Fibroblast of villous mesenchyme (primary cell): ENCODE data around the gene TPPP. TPM values are rescaled to one million over a fixed set of nuclear protein-coding genes. Genes with fewer than 3 reads are reported as not detected.

ENCODE experiments used
- DNase-seq: peaks from one replicate; pipeline ENCODE4 v3.0.0-alpha.2; 2010; ENCODE audit warnings: low read depth
- H3K4me3 ChIP-seq: 2 replicates; pipeline ENCODE4 v1.5.1; 2011; ENCODE audit warnings: low read depth, mild to moderate bottlenecking, low read length
- CTCF ChIP-seq: IDR thresholded peaks from 2 replicates; pipeline ENCODE4 v1.5.1; 2012; ENCODE audit warnings: low read depth, mild to moderate bottlenecking, low read length; ENCODE audit not compliant: insufficient read depth
- total RNA-seq: library from RNA; depleted of rRNA; stranded (reverse); fragments of >200 nt; gene quantifications from 2 replicates; pipeline ENCODE4 v1.2.3, GENCODE V29; 2012

TPPP gene
- total RNA-seq, 1 donor: under 0.01 TPM

- no peak overlapping the region for H3K4me3 ChIP-seq
- no peak for TF ChIP-seq CTCF
- DNase-seq: no peak
These were observed 41.1 kb downstream of the TPPP start for GRCh38 chr5:652023-652515.

- no peak for TF ChIP-seq CTCF
- no peak overlapping the region for H3K4me3 ChIP-seq
- DNase-seq: no peak
These were observed 41.7 kb downstream of the TPPP start for GRCh38 chr5:651296-652022.

GRCh38 chr5:647727-648126, 45.4 kb downstream of the TPPP start:
- no peak for TF ChIP-seq CTCF
- DNase-seq: no peak

GRCh38 chr5:647311-647710, 45.8 kb downstream of the TPPP start:
- no peak for TF ChIP-seq CTCF
- no peak overlapping the region for H3K4me3 ChIP-seq
- DNase-seq: no peak

More at GRCh38 chr5:647727-648126, 45.4 kb downstream of the TPPP start:
- H3K4me3 ChIP-seq: no peak overlapping the region

- peak; percentile 14 for DNase-seq
- TF ChIP-seq CTCF: no peak
- no peak overlapping the region for H3K4me3 ChIP-seq
These were observed 46.6 kb downstream of the TPPP start for GRCh38 chr5:646396-647201.

GRCh38 chr5:645421-645820, 47.7 kb downstream of the TPPP start:
- no peak for DNase-seq
- no peak overlapping the region for H3K4me3 ChIP-seq
- TF ChIP-seq CTCF: no peak
